ENCODE results near the gene AFG3L2.

DNA sequence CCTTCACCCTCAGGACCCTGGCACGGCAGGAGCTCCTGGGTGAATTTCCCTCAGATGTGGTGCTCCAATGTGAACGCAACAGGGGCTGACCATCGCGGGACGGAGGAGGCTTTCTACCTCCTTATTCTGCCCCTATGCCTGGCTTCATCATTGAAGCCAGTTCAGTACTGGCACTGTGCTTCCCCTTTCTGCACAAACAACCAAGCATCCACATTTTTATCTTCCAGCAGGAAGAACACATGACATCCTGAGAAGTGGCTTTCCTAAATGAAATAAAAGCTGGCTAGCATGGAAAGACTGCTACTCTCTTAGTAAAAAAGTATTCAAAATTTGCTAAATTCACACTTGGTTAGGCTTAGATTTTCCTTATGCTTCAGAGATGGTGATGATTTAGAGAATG, 24.8 kb downstream of the AFG3L2 start:
- TF ChIP-seq KAT7 (CRISPR knock-in tag; IDR thresholded peaks at IDR 0.05; ENCODE audit: borderline replicate concordance), result no peak
- no peak for TF ChIP-seq EP300 (IDR thresholded peaks at IDR 0.05; ENCODE audit: low read depth in 2 of 2, low read length in 2 of 2)
- TF ChIP-seq EP300 (CRISPR knock-in tag; IDR thresholded peaks at IDR 0.05; ENCODE audit: borderline replicate concordance), result no peak
- TF ChIP-seq ZNF652 (CRISPR knock-in tag; IDR thresholded peaks at IDR 0.05; ENCODE audit: borderline replicate concordance, low read depth), result no peak
- TF ChIP-seq, protein P1, sequence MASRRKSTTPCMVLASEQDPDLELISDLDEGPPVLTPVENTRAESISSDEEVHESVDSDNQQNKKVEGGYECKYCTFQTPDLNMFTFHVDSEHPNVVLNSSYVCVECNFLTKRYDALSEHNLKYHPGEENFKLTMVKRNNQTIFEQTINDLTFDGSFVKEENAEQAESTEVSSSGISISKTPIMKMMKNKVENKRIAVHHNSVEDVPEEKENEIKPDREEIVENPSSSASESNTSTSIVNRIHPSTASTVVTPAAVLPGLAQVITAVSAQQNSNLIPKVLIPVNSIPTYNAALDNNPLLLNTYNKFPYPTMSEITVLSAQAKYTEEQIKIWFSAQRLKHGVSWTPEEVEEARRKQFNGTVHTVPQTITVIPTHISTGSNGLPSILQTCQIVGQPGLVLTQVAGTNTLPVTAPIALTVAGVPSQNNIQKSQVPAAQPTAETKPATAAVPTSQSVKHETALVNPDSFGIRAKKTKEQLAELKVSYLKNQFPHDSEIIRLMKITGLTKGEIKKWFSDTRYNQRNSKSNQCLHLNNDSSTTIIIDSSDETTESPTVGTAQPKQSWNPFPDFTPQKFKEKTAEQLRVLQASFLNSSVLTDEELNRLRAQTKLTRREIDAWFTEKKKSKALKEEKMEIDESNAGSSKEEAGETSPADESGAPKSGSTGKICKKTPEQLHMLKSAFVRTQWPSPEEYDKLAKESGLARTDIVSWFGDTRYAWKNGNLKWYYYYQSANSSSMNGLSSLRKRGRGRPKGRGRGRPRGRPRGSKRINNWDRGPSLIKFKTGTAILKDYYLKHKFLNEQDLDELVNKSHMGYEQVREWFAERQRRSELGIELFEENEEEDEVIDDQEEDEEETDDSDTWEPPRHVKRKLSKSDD (CRISPR knock-in tag; IDR thresholded peaks at IDR 0.05; ENCODE audit: low read depth), result no peak
- TF ChIP-seq ZKSCAN1 (IDR thresholded peaks at IDR 0.05; ENCODE audit: low read length), result no peak

Data from HepG2 (cell line).